Measurements from ENCODE around the gene HS6ST3.

DNA sequence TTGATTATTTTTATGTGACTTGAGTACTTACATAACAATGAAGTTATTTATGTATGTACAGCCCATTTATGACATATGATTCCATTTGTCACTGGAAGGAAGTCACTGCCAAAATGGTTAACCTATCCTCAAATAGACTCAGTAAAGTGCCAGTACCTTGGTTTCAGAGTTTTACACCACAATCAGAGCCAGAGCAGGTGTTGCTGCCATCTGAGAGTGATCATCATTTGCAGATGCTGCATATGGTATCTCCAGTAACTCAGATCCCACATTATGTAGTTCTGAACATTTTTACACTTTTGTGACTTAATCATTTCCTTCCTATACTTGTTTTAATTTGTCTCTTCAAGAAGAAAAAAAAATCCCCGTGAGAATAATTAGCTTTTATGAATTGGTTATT lies 313.3 kb downstream of the HS6ST3 start:
- no peak for TF ChIP-seq EZH2phosphoT487 (IDR thresholded peaks at IDR 0.05; ENCODE audit: low read depth, severe bottlenecking, unreplicated experiment)
- TF ChIP-seq, protein P1, sequence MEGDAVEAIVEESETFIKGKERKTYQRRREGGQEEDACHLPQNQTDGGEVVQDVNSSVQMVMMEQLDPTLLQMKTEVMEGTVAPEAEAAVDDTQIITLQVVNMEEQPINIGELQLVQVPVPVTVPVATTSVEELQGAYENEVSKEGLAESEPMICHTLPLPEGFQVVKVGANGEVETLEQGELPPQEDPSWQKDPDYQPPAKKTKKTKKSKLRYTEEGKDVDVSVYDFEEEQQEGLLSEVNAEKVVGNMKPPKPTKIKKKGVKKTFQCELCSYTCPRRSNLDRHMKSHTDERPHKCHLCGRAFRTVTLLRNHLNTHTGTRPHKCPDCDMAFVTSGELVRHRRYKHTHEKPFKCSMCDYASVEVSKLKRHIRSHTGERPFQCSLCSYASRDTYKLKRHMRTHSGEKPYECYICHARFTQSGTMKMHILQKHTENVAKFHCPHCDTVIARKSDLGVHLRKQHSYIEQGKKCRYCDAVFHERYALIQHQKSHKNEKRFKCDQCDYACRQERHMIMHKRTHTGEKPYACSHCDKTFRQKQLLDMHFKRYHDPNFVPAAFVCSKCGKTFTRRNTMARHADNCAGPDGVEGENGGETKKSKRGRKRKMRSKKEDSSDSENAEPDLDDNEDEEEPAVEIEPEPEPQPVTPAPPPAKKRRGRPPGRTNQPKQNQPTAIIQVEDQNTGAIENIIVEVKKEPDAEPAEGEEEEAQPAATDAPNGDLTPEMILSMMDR (IDR thresholded peaks at IDR 0.05; ENCODE audit: poor library complexity): no peak

All from hepatocyte (in vitro differentiated cells).